Measurements from ENCODE around the gene DCTPP1. TPM values are rescaled to one million over a fixed set of nuclear protein-coding genes. Genes with fewer than 3 reads are reported as not detected.
"Not testable (repeated sequence)": the region's sequence is repeated elsewhere in the genome, so short reads cannot be mapped to it uniquely, and the experiment has no call there.

The DCTPP1 gene
- total RNA-seq, result 100 to 1,000 TPM in 1 of 2 donors, 10 to 100 TPM in 1; 80.9 to 153 TPM

GRCh38 chr16:30429678-30430427, at the start of gene DCTPP1:
Gene DCTPP1, minus strand, starts transcription at chr16:30430030. Its CDS starts 50 bp downstream, at chr16:30429980.
- DNase-seq, result peak; percentile 97

GRCh38 chr16:30478766-30479478, 49.1 kb upstream of the DCTPP1 start:
- no peak overlapping the region for H3K9ac ChIP-seq (ENCODE audit: low read depth in 2 of 2, low read length in 2 of 2)
- TF ChIP-seq CTCF (IDR thresholded peaks at IDR 0.05), result no peak
- H3K27me3 ChIP-seq, result no peaks in the 10 kb centered on the region
- H3K36me3 ChIP-seq, result no peaks in the 10 kb centered on the region
- intact Hi-C loops (cut with DNase I), result no loop called here
- no peaks in the 10 kb centered on the region for H3K9me3 ChIP-seq
- no peaks in the 10 kb centered on the region for H3K4me1 ChIP-seq
- H3K4me3 ChIP-seq, result no peak overlapping the region
- DNase-seq, result no peak
- no peak overlapping the region for H3K27ac ChIP-seq

More at GRCh38 chr16:30429678-30430427, at the start of gene DCTPP1:
- H3K4me1 ChIP-seq, result peaks cover 3% of the 10 kb centered on the region
- H3K4me3 ChIP-seq, result peak within 1 kb of the TSS; percentile 46
- peak within 1 kb of the TSS; percentile 91 to 92 for H3K9ac ChIP-seq (ENCODE audit: low read depth in 2 of 2, low read length in 2 of 2)
- peak within 1 kb of the TSS; percentile 77 for H3K27ac ChIP-seq
- intact Hi-C loops (cut with DNase I), result loop anchor here (10.0 kb wide), 2 partner anchors 175 to 195 kb away; no protein-coding TSS in a partner anchor
- peak; percentile 82 for TF ChIP-seq CTCF (IDR thresholded peaks at IDR 0.05)
- no peaks in the 10 kb centered on the region for H3K27me3 ChIP-seq
- no peaks in the 10 kb centered on the region for H3K9me3 ChIP-seq
- no peaks in the 10 kb centered on the region for H3K36me3 ChIP-seq

- H3K27me3 ChIP-seq; H3K9ac ChIP-seq (ENCODE audit: low read depth in 2 of 2, low read length in 2 of 2); intact Hi-C loops (cut with DNase I); H3K27ac ChIP-seq; DNase-seq; H3K9me3 ChIP-seq; H3K4me1 ChIP-seq; H3K4me3 ChIP-seq; H3K36me3 ChIP-seq: not testable (repeated sequence)
These were observed 47.9 kb upstream of the DCTPP1 start for GRCh38 chr16:30477773-30478172.

GRCh38 chr16:30476991-30477390, 47.2 kb upstream of the DCTPP1 start:
- no peak overlapping the region for H3K27ac ChIP-seq
- no peaks in the 10 kb centered on the region for H3K36me3 ChIP-seq

GRCh38 chr16:30474684-30475083, 44.9 kb upstream of the DCTPP1 start:
- H3K4me3 ChIP-seq, result peak overlapping the region; percentile 23
- no peaks in the 10 kb centered on the region for H3K36me3 ChIP-seq
- peak overlapping the region in 1 of 2 donors; percentile 12 for H3K9ac ChIP-seq (ENCODE audit: low read depth in 2 of 2, low read length in 2 of 2)
- no peaks in the 10 kb centered on the region for H3K4me1 ChIP-seq
- TF ChIP-seq CTCF (IDR thresholded peaks at IDR 0.05), result no peak
- H3K9me3 ChIP-seq, result no peaks in the 10 kb centered on the region
- intact Hi-C loops (cut with DNase I), result no loop called here
- DNase-seq, result no peak
- no peaks in the 10 kb centered on the region for H3K27me3 ChIP-seq
- H3K27ac ChIP-seq, result peak overlapping the region; percentile 70

More at GRCh38 chr16:30476991-30477390, 47.2 kb upstream of the DCTPP1 start:
- Histone ChIP-seq H3K4me1 (no peaks in the 10 kb centered on the region), H3K4me3 (no peak overlapping the region), H3K9ac (ENCODE audit: low read depth in 2 of 2, low read length in 2 of 2) (no peak overlapping the region), H3K27me3 (no peaks in the 10 kb centered on the region), H3K9me3 (no peaks in the 10 kb centered on the region)
- intact Hi-C loops (cut with DNase I), result no loop called here
- no peak for TF ChIP-seq CTCF (IDR thresholded peaks at IDR 0.05)
- DNase-seq, result no peak

All from colonic mucosa (tissue), 4 donors.